Measurements from ENCODE around the gene TOP3B.

DNA sequence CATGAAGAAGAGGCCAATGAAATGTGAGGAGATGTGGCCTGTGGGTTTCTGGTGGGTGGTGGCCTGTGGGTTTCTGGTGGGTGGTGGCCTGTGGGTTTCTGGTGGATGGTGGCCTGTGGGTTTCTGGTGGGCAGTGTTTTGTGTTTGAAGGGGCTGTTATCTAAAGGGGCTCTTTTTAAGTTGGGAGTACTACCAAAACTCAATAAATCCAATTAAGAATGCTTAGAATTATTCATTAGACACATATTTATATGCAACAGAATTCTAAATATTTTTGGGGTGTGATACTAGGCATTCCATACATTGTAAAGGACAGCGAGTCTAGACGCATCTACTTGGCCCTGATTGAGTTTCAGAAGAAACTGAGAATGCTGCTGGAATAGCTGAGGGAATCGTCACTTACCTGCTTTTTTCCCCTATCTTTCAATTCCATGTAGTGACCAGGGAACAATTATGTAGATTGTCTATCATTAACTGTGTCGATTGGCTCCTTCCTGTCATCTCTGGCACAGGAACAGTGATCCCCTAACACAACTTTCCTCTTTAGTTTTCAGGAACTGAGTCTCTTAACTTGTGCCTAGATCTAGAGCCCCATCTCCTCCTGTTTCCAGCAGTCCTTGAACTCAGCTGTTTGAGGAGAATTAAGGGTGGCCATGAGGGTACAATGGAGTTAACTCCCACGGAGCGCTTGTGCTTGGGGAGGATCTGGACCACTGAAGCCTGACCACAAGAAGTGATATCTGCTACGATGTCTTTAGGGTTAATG, 37.3 kb upstream of the TOP3B start:
- TF ChIP-seq POLR2A (IDR thresholded peaks at IDR 0.05) (no peak), POLR2AphosphoS5 (IDR thresholded peaks at IDR 0.05) (no peak)
- TF ChIP-seq, protein P1, sequence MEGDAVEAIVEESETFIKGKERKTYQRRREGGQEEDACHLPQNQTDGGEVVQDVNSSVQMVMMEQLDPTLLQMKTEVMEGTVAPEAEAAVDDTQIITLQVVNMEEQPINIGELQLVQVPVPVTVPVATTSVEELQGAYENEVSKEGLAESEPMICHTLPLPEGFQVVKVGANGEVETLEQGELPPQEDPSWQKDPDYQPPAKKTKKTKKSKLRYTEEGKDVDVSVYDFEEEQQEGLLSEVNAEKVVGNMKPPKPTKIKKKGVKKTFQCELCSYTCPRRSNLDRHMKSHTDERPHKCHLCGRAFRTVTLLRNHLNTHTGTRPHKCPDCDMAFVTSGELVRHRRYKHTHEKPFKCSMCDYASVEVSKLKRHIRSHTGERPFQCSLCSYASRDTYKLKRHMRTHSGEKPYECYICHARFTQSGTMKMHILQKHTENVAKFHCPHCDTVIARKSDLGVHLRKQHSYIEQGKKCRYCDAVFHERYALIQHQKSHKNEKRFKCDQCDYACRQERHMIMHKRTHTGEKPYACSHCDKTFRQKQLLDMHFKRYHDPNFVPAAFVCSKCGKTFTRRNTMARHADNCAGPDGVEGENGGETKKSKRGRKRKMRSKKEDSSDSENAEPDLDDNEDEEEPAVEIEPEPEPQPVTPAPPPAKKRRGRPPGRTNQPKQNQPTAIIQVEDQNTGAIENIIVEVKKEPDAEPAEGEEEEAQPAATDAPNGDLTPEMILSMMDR (IDR thresholded peaks at IDR 0.05): no peak

Data from transverse colon (tissue), 4 donors.